ENCODE results near the gene ADD1. TPM values are rescaled to one million over a fixed set of nuclear protein-coding genes. Genes with fewer than 3 reads are reported as not detected.
A peak's percentile ranks its signal among the peaks of the same experiment; 100 is the strongest.

Gene ADD1
- polyA plus RNA-seq, 3 donors = 76.1 to 122 (median 103) TPM

DNA sequence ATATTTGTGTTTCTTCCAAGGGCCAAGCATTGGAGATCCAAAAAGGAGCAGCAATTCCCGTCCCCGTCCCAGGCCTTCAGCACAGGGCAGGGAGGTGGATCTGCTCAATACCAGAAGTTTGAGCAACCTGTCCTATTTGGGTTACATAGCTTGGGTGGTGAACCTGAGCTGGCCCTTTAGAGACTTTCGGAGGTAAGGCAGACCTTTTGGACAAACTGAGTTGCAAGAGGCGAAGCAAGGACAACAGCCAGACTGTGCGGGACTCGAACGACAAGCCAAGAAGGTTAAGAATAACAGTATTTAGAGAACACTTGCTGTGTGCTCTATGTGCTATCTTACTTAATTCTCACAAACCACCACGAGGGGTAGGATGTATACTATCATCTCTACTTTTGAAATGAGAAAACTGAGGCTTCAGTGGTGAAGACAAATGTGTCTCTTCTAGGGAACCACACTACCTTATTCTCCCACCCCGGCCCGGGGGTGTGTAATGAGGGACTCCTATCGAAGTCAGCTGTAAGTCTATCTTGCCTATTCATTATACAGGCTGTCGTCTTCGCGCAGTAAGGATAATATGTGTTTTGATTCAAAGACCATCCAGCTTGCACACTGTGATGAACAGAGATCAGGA is 118.3 kb downstream of the ADD1 start:
- H3K4me2 ChIP-seq (replicated peaks; ENCODE audit: extremely low read depth, low read length, poor library complexity, severe bottlenecking) = peak overlapping the region; percentile 94
- peaks cover 50% of the 10 kb centered on the region for H4K20me1 ChIP-seq (ENCODE audit: insufficient read depth, low read length)
- TF ChIP-seq, protein P1, sequence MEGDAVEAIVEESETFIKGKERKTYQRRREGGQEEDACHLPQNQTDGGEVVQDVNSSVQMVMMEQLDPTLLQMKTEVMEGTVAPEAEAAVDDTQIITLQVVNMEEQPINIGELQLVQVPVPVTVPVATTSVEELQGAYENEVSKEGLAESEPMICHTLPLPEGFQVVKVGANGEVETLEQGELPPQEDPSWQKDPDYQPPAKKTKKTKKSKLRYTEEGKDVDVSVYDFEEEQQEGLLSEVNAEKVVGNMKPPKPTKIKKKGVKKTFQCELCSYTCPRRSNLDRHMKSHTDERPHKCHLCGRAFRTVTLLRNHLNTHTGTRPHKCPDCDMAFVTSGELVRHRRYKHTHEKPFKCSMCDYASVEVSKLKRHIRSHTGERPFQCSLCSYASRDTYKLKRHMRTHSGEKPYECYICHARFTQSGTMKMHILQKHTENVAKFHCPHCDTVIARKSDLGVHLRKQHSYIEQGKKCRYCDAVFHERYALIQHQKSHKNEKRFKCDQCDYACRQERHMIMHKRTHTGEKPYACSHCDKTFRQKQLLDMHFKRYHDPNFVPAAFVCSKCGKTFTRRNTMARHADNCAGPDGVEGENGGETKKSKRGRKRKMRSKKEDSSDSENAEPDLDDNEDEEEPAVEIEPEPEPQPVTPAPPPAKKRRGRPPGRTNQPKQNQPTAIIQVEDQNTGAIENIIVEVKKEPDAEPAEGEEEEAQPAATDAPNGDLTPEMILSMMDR (IDR thresholded peaks at IDR 0.05) = no peak
- peaks cover 11 to 22% of the 10 kb centered on the region in 2 donors for H3K36me3 ChIP-seq (replicated peaks in 1 of 2; ENCODE audit: control insufficient read depth in 1 of 2, insufficient read depth in 2 of 2, low read length in 2 of 2)
- Mint-ChIP-seq H3K4me3 (peak overlapping the region; percentile 93), H3K27ac (peak overlapping the region; percentile 38 to 86 (median 66)), H3K9me3 (peaks cover 0 to 2% (median 0%) of the 10 kb centered on the region in 7 donors), H3K27me3 (ENCODE audit: low read depth in 3 of 3) (peaks cover 4 to 7% (median 5%) of the 10 kb centered on the region in 3 donors), H3K36me3 (peaks cover 21 to 30% of the 10 kb centered on the region in 2 donors), H3K4me1 (peaks cover 30% of the 10 kb centered on the region)
- WGBS (ENCODE audit: insufficient coverage) = 92% methylated on average over 4 of the region's 14 CpGs
- peaks cover 26 to 34% of the 10 kb centered on the region in 2 donors for H3K4me1 ChIP-seq (ENCODE audit: control insufficient read depth in 1 of 2, insufficient read depth in 2 of 2, low read length in 2 of 2)
- H3K4me3 ChIP-seq (replicated peaks in 1 of 3; ENCODE audit: low read depth in 2 of 3, low read length in 3 of 3) = peak overlapping the region; percentile 49 to 95 (median 71)
- H3K79me2 ChIP-seq (ENCODE audit: insufficient read depth, low read length) = peaks cover 47% of the 10 kb centered on the region
- no peak for DNase-seq
- H3K9me3 ChIP-seq (replicated peaks in 1 of 2; ENCODE audit: control insufficient read depth in 1 of 2, insufficient read depth in 1 of 2, low read length in 2 of 2) = no peaks in the 10 kb centered on the region
- no peaks in the 10 kb centered on the region for H3K27me3 ChIP-seq (ENCODE audit: control insufficient read depth in 2 of 2, insufficient read depth in 2 of 2, low read length in 2 of 2)
- peak overlapping the region in 1 of 2 donors; percentile 95 for H3K27ac ChIP-seq (ENCODE audit: low read depth in 1 of 2, low read length in 2 of 2)
- H3K9ac ChIP-seq (ENCODE audit: insufficient read depth, low read length, poor library complexity, severe bottlenecking) = peak overlapping the region; percentile 85
- intact Hi-C loops (cut with micrococcal nuclease) = loop anchor here (2.0 to 10.0 kb wide), 6 partner anchors 27 to 1107 kb away; partner anchors contain the start of genes LETM1 (in 2 of the 2), CFAP99 (in 1 of the 2), FAM193A (in 1 of the 2) and RGS12 (in 1 of the 2)
- H2AFZ ChIP-seq (ENCODE audit: insufficient read depth, low read depth, low read length, poor library complexity, severe bottlenecking) = no peak overlapping the region

DNA sequence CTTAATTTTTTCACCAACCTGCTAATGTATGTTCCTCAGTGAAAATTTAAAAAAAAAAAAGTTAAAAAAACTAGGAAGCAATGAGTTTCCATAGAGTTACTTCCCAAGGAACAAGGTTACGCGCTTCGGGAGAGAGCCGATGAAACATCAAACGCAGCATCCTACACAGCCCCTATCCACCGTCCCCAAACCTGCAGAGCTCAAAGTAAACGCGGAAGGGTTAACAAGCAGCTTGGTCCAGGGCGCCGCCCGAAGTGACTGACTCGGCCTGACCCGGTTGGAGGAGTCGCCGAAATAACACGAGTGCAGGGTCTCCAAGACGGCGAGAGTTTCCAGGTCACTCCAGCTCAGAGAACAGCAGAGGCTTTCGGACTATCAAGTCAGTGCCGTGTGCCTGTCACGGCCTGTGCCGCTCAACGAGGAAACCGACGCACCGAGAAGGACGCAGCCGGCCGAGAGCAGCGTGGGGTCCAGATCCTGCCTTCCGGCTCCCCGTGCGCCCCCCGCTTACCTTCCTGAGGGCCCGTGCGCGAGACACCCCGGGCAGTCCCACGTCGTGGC is 119.0 kb downstream of the ADD1 start:
- TF ChIP-seq, protein P1 (IDR thresholded peaks at IDR 0.05) = no peak
- H3K4me3 ChIP-seq (replicated peaks in 1 of 3; ENCODE audit: low read depth in 2 of 3, low read length in 3 of 3) = peak overlapping the region; percentile 49 to 95 (median 71)
- no peaks in the 10 kb centered on the region for H3K9me3 ChIP-seq (replicated peaks in 1 of 2; ENCODE audit: control insufficient read depth in 1 of 2, insufficient read depth in 1 of 2, low read length in 2 of 2)
- peaks cover 26 to 34% of the 10 kb centered on the region in 2 donors for H3K4me1 ChIP-seq (ENCODE audit: control insufficient read depth in 1 of 2, insufficient read depth in 2 of 2, low read length in 2 of 2)
- H2AFZ ChIP-seq (ENCODE audit: insufficient read depth, low read depth, low read length, poor library complexity, severe bottlenecking) = peak overlapping the region; percentile 99
- no peaks in the 10 kb centered on the region for H3K27me3 ChIP-seq (ENCODE audit: control insufficient read depth in 2 of 2, insufficient read depth in 2 of 2, low read length in 2 of 2)
- peaks cover 4 to 7% (median 5%) of the 10 kb centered on the region in 3 donors for H3K27me3 Mint-ChIP-seq (ENCODE audit: low read depth in 3 of 3)
- DNase-seq = peak; percentile 21 to 34 (median 26)
- WGBS (ENCODE audit: insufficient coverage) = under 1% methylated on average over 40 of the region's 40 CpGs
- H4K20me1 ChIP-seq (ENCODE audit: insufficient read depth, low read length) = peaks cover 44% of the 10 kb centered on the region
- peak overlapping the region; percentile 69 to 95 for H3K27ac ChIP-seq (ENCODE audit: low read depth in 1 of 2, low read length in 2 of 2)
- H3K36me3 Mint-ChIP-seq = peaks cover 13 to 22% of the 10 kb centered on the region in 2 donors
- peaks cover 0 to 2% (median 0%) of the 10 kb centered on the region in 7 donors for H3K9me3 Mint-ChIP-seq
- intact Hi-C loops (cut with micrococcal nuclease) = loop anchor here (2.0 to 10.0 kb wide), 6 partner anchors 28 to 1108 kb away; partner anchors contain the start of genes LETM1 (in 2 of the 2), CFAP99 (in 1 of the 2), FAM193A (in 1 of the 2) and RGS12 (in 1 of the 2)
- peak overlapping the region; percentile 86 to 97 (median 92) for H3K27ac Mint-ChIP-seq
- H3K9ac ChIP-seq (ENCODE audit: insufficient read depth, low read length, poor library complexity, severe bottlenecking) = peak overlapping the region; percentile 85
- peaks cover 45% of the 10 kb centered on the region for H3K79me2 ChIP-seq (ENCODE audit: insufficient read depth, low read length)
- peak overlapping the region; percentile 94 for H3K4me2 ChIP-seq (replicated peaks; ENCODE audit: extremely low read depth, low read length, poor library complexity, severe bottlenecking)
- H3K36me3 ChIP-seq (replicated peaks in 1 of 2; ENCODE audit: control insufficient read depth in 1 of 2, insufficient read depth in 2 of 2, low read length in 2 of 2) = peaks cover 5 to 14% of the 10 kb centered on the region in 2 donors
- peak overlapping the region; percentile 93 for H3K4me3 Mint-ChIP-seq
- peaks cover 30% of the 10 kb centered on the region for H3K4me1 Mint-ChIP-seq
